Measurements from ENCODE around the gene CREB5. TPM values are rescaled to one million over a fixed set of nuclear protein-coding genes. Genes with fewer than 3 reads are reported as not detected.
"Not testable (repeated sequence)": the region's sequence is repeated elsewhere in the genome, so short reads cannot be mapped to it uniquely, and the experiment has no call there.

CREB5 gene
- total RNA-seq, 2 experiments from 2014 or later: not detected

DNA sequence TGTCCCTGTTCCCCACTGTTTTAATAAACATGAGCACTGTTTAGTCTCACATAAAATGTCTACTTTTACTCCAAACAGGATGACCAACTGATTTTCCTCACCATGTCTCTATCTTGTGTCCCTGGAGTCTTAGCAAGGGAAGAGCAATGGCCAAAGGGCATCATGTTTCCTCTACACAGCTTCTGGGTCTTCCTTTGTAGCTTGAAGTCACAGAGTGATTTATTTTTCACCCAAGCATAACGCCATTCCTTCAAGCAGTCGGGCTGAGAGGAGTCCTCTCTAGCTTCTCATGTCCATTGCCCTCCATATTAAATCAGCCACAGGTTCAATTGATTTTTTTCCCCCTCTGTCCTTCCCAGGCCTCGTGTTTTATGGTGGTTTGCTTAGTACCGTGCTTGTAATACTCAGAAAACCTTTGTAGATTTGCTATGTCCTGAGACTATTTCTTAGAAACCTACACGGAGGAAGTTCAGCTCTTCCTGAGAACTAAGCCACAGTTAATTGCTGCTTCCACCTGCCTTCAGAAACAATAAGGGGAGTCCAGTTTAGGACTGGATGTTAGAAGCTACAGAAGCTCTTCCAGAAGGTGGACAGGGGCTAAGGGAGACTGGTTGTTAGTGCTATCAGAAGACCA, 178.8 kb downstream of the CREB5 start:
- H3K4me3 Mint-ChIP-seq: no peak overlapping the region
- H3K27ac Mint-ChIP-seq: no peak overlapping the region
- ChIA-PET POLR2A (no interaction called here), CTCF (no interaction called here)
- no peak for DNase-seq
- no peaks in the 10 kb centered on the region for H3K36me3 Mint-ChIP-seq (ENCODE audit: low read depth)
- H3K27me3 Mint-ChIP-seq: no peaks in the 10 kb centered on the region
- no peaks in the 10 kb centered on the region for H3K9me3 Mint-ChIP-seq
- peaks cover 6% of the 10 kb centered on the region for H3K4me1 Mint-ChIP-seq

- H3K4me1 Mint-ChIP-seq: peaks cover 6% of the 10 kb centered on the region
- H3K27ac Mint-ChIP-seq: no peak overlapping the region
- CTCF ChIA-PET: no interaction called here
- POLR2A ChIA-PET: no interaction called here
- H3K4me3 Mint-ChIP-seq: no peak overlapping the region
- no peaks in the 10 kb centered on the region for H3K9me3 Mint-ChIP-seq
- no peaks in the 10 kb centered on the region for H3K27me3 Mint-ChIP-seq
- no peaks in the 10 kb centered on the region for H3K36me3 Mint-ChIP-seq (ENCODE audit: low read depth)
- no peak for DNase-seq
These were observed 179.5 kb downstream of the CREB5 start for GRCh38 chr7:28591725-28592349.

GRCh38 chr7:28592861-28593260, 180.5 kb downstream of the CREB5 start:
- no peaks in the 10 kb centered on the region for H3K27me3 Mint-ChIP-seq
- CTCF ChIA-PET: no interaction called here
- no peak overlapping the region for H3K27ac Mint-ChIP-seq
- H3K36me3 Mint-ChIP-seq (ENCODE audit: low read depth): no peaks in the 10 kb centered on the region
- no peaks in the 10 kb centered on the region for H3K9me3 Mint-ChIP-seq
- peaks cover 6% of the 10 kb centered on the region for H3K4me1 Mint-ChIP-seq
- no peak overlapping the region for H3K4me3 Mint-ChIP-seq
- POLR2A ChIA-PET: no interaction called here
- DNase-seq: no peak

DNA sequence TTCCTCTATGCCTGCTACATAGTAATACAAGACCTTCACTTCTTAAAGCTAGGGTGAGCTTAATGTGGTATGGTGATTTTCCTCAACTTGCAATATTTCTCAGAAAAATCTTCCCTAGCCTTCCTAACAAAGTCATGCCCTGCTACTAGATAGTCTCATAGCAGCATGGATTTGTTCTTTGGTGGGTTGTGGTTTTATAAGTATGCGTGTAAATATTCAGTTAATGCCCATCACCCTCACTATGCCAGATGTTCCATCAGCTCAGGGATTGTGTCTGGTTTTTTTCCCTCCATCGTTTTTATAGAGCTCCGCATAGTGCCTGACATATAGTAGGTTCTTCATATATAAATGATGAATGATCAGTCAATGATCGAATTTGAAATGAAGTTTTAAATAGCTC, 182.8 kb downstream of the CREB5 start:
- Mint-ChIP-seq H3K4me1 (peaks cover 6% of the 10 kb centered on the region), H3K27me3 (no peaks in the 10 kb centered on the region), H3K4me3 (no peak overlapping the region), H3K9me3 (no peaks in the 10 kb centered on the region), H3K36me3 (ENCODE audit: low read depth) (no peaks in the 10 kb centered on the region), H3K27ac (no peak overlapping the region)
- ChIA-PET POLR2A (no interaction called here), CTCF (no interaction called here)
- DNase-seq: no peak

DNA sequence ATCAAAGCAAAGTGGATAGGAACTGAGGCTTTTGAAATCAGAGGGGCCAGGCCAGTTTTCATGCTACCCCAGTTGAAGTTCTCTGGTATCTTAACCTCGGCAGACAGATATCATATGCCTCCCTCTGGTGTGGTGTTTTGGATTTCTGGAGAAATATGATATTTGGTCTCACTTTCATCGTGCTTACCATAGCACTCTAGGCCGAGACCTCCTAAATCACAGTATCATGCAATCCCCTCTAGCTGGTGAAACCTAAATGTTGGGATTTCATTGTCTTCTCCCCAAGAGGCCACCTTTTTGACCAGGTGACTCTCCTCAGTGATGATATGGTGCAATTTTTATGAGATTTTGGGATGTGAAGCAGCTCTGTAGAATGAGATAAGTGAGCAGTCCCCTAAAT, 183.5 kb downstream of the CREB5 start:
- no peak overlapping the region for H3K4me3 Mint-ChIP-seq
- H3K4me1 Mint-ChIP-seq: peaks cover 5% of the 10 kb centered on the region
- H3K27me3 Mint-ChIP-seq: no peaks in the 10 kb centered on the region
- H3K27ac Mint-ChIP-seq: no peak overlapping the region
- H3K9me3 Mint-ChIP-seq: no peaks in the 10 kb centered on the region
- CTCF ChIA-PET: no interaction called here
- POLR2A ChIA-PET: no interaction called here
- DNase-seq: no peak
- no peaks in the 10 kb centered on the region for H3K36me3 Mint-ChIP-seq (ENCODE audit: low read depth)

- Mint-ChIP-seq H3K4me1 (no peaks in the 10 kb centered on the region), H3K36me3 (ENCODE audit: low read depth) (no peaks in the 10 kb centered on the region), H3K27me3 (no peaks in the 10 kb centered on the region), H3K27ac (no peak overlapping the region), H3K9me3 (no peaks in the 10 kb centered on the region), H3K4me3 (no peak overlapping the region)
- ChIA-PET POLR2A (no interaction called here), CTCF (no interaction called here)
- no peak for DNase-seq
These were observed 184.1 kb downstream of the CREB5 start for GRCh38 chr7:28596245-28596935.

- Mint-ChIP-seq H3K27ac (no peak overlapping the region), H3K36me3 (ENCODE audit: low read depth) (no peaks in the 10 kb centered on the region), H3K9me3 (no peaks in the 10 kb centered on the region), H3K27me3 (no peaks in the 10 kb centered on the region), H3K4me3 (no peak overlapping the region), H3K4me1 (no peaks in the 10 kb centered on the region)
- ChIA-PET POLR2A (no interaction called here), CTCF (no interaction called here)
- no peak for DNase-seq
These were observed 185.0 kb downstream of the CREB5 start for GRCh38 chr7:28597284-28597683.

GRCh38 chr7:28598037-28598436, 185.7 kb downstream of the CREB5 start:
- H3K4me3 Mint-ChIP-seq; H3K27ac Mint-ChIP-seq; POLR2A ChIA-PET; H3K27me3 Mint-ChIP-seq; CTCF ChIA-PET; H3K4me1 Mint-ChIP-seq; DNase-seq; H3K9me3 Mint-ChIP-seq; H3K36me3 Mint-ChIP-seq (ENCODE audit: low read depth): not testable (repeated sequence)

DNA sequence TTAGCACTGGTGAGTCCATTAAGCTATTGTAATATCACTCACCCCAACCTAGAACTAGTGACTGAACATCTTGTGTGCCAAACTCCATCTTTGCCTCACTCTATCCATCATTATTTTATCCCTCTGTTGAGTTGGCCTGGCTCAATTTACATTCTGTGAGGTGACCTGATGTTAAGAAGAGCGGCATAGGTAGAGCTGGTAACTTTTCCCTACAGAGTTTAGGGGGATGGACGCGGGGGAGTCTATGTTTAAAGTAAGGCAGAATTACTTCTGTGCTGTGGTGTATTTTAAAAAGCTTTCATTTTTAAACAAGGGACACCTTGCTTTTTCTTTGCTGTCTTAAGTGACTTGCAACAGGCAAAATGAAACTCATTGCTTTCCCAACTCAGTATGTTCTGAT, 186.3 kb downstream of the CREB5 start:
- H3K4me3 Mint-ChIP-seq: no peak overlapping the region
- CTCF ChIA-PET: no interaction called here
- H3K9me3 Mint-ChIP-seq: no peaks in the 10 kb centered on the region
- no peaks in the 10 kb centered on the region for H3K36me3 Mint-ChIP-seq (ENCODE audit: low read depth)
- POLR2A ChIA-PET: no interaction called here
- H3K27me3 Mint-ChIP-seq: no peaks in the 10 kb centered on the region
- no peak for DNase-seq
- H3K4me1 Mint-ChIP-seq: no peaks in the 10 kb centered on the region
- H3K27ac Mint-ChIP-seq: no peak overlapping the region

- Mint-ChIP-seq H3K36me3 (ENCODE audit: low read depth) (no peaks in the 10 kb centered on the region), H3K9me3 (no peaks in the 10 kb centered on the region), H3K4me1 (no peaks in the 10 kb centered on the region), H3K27ac (no peak overlapping the region), H3K27me3 (no peaks in the 10 kb centered on the region), H3K4me3 (no peak overlapping the region)
- DNase-seq: no peak
- CTCF ChIA-PET: no interaction called here
- POLR2A ChIA-PET: no interaction called here
These were observed 187.1 kb downstream of the CREB5 start for GRCh38 chr7:28599411-28599810.

DNA sequence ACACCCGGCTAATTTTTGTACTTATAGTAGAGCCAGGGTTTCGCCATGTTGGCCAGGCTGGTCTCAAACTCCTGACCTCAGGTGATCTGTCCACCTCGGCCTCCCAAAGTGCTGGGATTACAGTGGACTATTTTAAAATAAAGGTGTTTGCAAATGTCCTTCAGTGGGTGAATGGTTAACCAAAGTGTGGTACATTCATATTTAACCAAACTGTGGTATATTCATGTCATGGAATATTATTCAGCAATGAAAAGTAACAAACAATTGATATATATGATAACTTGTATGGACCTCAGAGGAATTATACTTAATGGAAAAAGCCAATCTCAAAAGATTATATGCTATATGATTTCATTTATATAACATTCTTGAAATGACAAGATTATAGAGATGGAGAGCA, 190.0 kb downstream of the CREB5 start:
- ChIA-PET CTCF (no interaction called here), POLR2A (no interaction called here)
- H3K9me3 Mint-ChIP-seq: no peaks in the 10 kb centered on the region
- no peak overlapping the region for H3K27ac Mint-ChIP-seq
- H3K4me3 Mint-ChIP-seq: no peak overlapping the region
- H3K36me3 Mint-ChIP-seq (ENCODE audit: low read depth): no peaks in the 10 kb centered on the region
- DNase-seq: no peak
- H3K27me3 Mint-ChIP-seq: peaks cover 2% of the 10 kb centered on the region
- H3K4me1 Mint-ChIP-seq: no peaks in the 10 kb centered on the region

- DNase-seq: no peak
- no peaks in the 10 kb centered on the region for H3K36me3 Mint-ChIP-seq (ENCODE audit: low read depth)
- peaks cover 3% of the 10 kb centered on the region for H3K27me3 Mint-ChIP-seq
- no peak overlapping the region for H3K4me3 Mint-ChIP-seq
- no peaks in the 10 kb centered on the region for H3K4me1 Mint-ChIP-seq
- H3K9me3 Mint-ChIP-seq: no peaks in the 10 kb centered on the region
- H3K27ac Mint-ChIP-seq: no peak overlapping the region
- CTCF ChIA-PET: no interaction called here
- POLR2A ChIA-PET: no interaction called here
These were observed 193.2 kb downstream of the CREB5 start for GRCh38 chr7:28605427-28606085.

DNA sequence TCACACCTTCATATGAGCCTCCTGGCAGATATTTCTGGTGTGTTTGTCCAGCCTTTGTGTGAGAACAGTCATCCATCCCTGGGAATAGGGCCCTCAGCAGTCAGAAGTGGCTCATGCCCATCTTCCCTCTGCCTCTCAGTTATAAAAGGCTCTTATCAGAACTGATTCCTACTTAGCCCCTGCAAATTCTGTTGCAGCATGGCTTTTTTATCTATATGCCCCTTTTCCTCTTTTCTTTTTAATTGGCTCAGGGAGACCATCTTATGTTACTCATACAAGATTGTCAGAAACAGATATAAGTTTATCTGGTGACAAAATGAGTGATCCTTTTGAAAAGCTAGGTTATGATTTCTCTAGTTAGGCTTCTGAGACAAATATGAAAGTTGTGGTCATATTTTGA, 194.1 kb downstream of the CREB5 start:
- Mint-ChIP-seq H3K9me3 (no peaks in the 10 kb centered on the region), H3K36me3 (ENCODE audit: low read depth) (no peaks in the 10 kb centered on the region), H3K27me3 (peaks cover 3% of the 10 kb centered on the region), H3K4me1 (no peaks in the 10 kb centered on the region), H3K4me3 (no peak overlapping the region), H3K27ac (no peak overlapping the region)
- CTCF ChIA-PET: no interaction called here
- POLR2A ChIA-PET: no interaction called here
- DNase-seq: no peak

DNA sequence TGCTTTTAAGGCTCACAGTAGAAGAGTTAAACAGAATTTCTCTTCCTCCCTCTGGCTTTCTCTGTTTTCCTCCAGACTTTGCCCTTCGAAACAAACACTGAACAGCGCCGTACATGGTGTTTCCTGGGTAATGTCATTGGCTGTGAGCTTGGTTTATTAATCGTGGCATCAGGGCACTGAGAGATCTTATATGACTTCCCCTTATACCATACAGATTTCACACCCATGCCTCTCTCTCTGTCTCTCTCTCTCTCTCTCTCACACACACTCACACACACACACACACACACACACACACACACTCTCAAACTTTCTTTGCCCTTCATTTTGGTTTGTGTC, 195.5 kb downstream of the CREB5 start:
- Mint-ChIP-seq H3K36me3 (ENCODE audit: low read depth) (no peaks in the 10 kb centered on the region), H3K4me1 (no peaks in the 10 kb centered on the region), H3K27ac (no peak overlapping the region), H3K4me3 (no peak overlapping the region), H3K27me3 (peaks cover 3% of the 10 kb centered on the region), H3K9me3 (no peaks in the 10 kb centered on the region)
- no peak for DNase-seq
- POLR2A ChIA-PET: no interaction called here
- CTCF ChIA-PET: no interaction called here
